OCI-LY7 (cell line): Measurements from ENCODE around the gene ATXN10.

ENCODE experiments used
- CTCF ChIP-seq: fragments of 200-600 bp; sonication (generic); conservative IDR thresholded peaks from 2 replicates; pipeline ENCODE4 v1.5.1; 2014; ENCODE audit warnings: mild to moderate bottlenecking, antibody characterized with exemption, low read length, moderate library complexity, mixed read lengths
- EZH2phosphoT487 ChIP-seq: fragments of 200-600 bp; sonication (generic); IDR thresholded peaks from 2 replicates; pipeline ENCODE4 v1.6.1; 2018; ENCODE audit warnings: low read depth, borderline replicate concordance, mild to moderate bottlenecking, mixed run types, antibody characterized with exemption, low read length, moderate library complexity, mixed read lengths

- TF ChIP-seq CTCF = no peak
- TF ChIP-seq EZH2phosphoT487 = no peak
Observed at GRCh38 chr22:45656577-45656976, 15.1 kb upstream of the ATXN10 start.
